GM21526 (cell line): Measurements from ENCODE around the gene SLC9A3.

Experiments
- ATAC-seq: cut with Tn5 transposase; IDR thresholded peaks from one replicate; pipeline ENCODE4 v1.9.1; 2021; ENCODE audit warnings: moderate library complexity; ENCODE audit not compliant: unreplicated experiment, low FRiP score

Gene SLC9A3

DNA sequence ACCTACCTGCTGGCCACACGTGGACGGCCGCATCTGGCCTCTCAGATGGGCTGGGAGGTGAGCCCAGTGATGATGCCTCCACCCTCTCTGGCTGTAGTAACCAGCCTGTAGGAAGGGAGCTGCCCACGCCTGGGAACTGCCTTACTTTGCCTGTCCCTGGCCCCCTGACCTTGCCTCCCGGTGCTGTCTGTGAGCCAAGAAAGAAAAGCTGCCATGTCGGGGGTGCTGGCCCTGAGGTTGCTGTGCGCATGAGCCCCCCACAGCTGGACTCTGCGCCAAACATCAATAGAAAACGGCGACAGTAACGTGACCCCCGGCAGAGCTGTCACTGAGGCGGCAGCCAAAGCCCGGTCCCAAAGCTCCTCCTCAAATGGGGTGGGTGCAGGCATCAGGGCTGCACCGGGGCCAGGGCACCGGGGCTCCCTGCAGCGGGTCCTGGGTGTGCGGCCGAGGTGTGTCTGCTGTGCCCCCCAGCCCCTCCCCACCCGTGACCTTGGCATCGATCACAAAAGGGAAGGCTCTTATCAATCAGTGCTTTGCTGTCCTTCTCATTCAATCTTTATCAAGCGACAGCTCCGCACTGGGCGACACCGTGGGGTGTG is 15.3 kb upstream of the SLC9A3 start:
- no peak for ATAC-seq

DNA sequence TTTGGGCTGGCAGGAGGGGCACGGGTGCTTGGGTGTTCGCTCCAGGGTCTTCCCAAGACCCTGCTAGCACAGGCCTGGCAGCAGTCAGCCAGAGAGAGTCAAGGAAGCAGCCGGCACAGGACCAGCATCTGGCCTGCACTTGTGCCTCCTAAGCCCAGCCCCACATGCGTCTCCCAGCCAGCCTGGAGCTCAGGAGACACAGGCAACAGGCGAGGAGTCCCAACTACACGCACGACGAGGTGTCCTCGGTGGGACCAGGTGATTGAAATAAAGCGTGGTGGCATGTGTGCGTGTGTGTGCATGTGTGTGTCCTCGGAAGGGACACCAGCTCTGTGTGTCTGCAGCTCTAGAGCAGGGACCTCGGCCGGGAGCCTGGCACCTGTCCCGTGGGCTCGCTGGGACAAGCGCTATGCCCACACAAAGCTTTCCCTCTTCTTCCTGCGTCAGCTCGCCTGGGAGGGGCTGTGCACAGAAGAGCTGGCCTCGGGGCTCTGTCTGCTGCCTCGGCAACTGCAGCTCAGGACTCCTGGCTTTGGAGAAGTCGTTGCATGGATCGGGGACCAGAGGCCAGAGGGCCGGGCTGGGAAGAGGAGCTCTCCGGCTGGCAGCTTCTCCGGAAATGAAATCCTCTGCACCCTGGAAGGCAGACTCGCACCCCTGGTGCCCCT is 14.7 kb upstream of the SLC9A3 start:
- no peak for ATAC-seq

DNA sequence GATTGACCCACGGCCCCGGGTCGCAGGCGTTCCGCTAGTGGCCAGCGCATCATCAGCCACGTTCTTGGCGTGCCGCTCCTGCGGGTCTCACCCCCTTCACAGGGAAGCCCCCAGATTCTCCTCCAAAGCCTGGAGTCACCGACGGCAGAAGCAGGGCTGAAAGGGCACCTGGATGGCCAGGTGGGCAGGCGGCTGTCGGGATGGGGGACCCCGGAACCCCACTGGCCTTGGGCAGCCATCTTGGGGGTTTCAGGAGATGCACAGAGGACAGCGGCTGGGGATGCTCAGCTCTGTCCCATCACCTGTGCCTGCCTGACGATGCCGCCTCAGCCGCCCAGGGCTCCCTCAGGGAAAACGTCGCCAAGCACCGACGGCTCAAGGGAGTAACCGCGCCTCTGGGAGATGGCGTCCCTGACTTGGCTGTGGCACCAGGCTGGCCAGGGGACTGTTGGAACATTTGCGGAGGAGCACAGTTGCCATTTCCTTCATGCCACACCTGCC is 14.1 kb upstream of the SLC9A3 start:
- ATAC-seq = no peak

DNA sequence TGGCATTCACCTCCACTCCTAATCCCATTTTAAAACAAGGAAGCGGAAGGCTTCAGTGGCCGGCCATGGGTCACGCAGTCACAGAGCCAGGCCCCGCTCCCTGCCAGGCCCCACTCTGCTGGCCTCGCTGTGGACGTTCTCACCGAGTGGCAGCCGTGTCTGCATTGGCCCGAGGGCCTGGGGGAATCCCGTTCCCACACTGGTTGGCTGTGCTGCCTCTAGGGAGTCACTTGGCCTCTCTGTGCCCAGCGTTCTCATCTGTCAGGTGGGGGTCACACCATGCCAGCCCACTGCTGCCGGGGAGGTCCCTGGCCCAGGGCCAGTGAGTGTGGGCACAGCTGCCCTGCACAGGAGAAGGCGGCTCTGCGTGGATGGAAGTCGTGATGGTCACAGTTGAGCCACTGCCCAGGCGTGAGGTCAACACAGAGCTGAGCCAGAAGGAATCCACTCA is 13.4 kb upstream of the SLC9A3 start:
- ATAC-seq = no peak

DNA sequence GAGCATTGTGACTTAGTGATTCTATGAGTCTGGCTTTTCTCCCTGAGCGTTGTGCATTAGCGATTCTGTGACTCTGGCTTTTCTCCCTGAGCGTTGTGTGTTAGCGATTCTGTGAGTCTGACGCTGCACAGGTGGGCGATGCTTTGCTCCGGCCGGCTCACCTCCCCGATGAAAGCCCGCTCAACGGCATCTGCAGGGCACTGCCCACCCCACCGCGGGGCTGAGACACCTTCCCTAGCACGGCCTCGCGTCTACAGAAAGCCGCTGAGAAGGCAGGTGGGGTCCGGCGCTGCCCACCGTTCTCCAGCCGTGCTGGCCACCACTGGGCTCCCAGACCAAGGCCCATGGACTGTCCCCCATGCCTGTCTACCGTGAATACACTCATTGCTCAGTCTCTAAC is 12.8 kb upstream of the SLC9A3 start:
- no peak for ATAC-seq

DNA sequence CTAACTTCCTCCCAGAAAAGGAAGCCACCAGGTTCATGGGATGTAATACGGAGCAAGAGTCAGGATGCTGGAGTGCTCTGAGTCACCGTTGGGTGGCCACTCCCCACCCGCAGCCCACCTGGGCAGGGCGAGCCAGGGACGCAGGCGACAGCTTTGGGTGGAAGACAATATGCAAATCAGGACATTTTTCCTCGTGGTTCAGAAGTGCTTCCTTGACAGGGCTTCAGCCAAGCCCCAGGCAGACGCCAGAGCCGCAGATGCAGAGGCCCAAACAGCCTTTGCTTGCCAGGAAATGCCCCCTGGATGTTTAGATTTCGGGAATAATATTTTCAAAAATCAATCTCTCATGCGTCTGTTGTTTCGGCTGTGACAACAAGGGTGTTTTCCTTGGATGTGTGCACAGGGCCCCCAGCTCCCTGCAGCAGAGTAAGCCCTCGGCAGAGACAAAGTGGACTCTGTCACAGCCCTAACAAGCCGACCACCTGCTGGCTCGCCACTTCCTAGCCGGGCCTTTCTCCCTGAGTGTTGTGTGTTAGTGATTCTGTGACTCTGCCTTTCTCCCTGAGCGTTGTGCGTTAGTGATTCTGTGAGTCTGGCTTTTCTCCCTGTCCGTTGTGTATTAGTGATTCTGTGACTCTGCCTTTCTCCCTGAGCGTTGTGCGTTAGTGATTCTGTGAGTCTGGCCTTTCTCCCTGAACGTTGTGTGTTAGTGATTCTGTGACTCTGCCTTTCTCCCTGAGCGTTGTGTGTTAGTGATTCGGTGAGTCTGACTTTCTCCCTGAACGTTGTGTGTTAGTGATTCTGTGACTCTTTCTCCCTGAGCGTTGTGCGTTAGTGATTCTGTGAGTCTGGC is 11.8 kb upstream of the SLC9A3 start:
- ATAC-seq = no peak

DNA sequence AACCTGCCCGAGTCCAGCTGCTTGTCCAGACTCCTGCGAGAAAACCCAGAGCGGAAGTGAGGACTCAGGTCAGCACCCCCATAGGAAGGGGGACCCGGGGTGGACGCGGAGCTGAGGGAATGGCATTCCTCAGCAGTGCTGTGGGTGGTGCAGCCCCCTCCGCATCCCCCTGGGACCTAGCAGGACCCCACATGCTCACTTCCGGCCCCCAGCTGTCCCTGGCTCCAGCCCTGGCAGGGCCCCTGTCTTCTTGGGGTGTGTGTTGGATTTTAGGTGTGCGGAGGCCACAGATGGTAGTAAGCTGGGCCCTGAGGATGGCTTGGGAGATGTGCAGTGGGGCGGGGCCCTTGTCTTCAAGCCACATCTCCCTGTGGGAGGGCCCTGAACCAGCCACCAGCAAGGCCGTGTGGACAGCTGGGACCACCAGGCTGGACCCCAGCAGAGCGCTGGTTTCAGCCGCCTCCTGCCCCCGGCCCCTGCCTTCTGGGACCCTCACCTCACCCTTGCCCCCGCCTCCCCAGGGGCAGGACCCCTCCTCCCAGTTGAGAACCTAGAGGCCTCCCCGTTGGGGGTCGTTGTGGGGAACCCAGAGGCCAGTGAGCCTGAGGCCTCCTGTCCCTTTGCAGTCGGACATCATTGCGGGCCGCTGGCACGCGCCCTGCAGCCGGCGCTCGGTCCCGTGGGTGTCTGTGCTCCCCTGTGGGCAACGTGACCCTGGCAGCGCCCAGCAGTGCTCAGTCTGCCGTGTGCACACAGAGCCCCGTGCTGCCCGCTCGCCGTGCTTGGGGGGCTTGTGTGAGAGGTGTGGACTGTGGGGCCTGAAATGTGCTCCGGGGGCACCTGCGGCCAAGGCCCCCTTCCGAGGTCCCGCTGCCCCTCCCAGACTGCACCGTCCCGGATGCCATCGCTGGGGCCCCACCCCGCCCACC is 10.8 kb upstream of the SLC9A3 start:
- ATAC-seq = no peak

DNA sequence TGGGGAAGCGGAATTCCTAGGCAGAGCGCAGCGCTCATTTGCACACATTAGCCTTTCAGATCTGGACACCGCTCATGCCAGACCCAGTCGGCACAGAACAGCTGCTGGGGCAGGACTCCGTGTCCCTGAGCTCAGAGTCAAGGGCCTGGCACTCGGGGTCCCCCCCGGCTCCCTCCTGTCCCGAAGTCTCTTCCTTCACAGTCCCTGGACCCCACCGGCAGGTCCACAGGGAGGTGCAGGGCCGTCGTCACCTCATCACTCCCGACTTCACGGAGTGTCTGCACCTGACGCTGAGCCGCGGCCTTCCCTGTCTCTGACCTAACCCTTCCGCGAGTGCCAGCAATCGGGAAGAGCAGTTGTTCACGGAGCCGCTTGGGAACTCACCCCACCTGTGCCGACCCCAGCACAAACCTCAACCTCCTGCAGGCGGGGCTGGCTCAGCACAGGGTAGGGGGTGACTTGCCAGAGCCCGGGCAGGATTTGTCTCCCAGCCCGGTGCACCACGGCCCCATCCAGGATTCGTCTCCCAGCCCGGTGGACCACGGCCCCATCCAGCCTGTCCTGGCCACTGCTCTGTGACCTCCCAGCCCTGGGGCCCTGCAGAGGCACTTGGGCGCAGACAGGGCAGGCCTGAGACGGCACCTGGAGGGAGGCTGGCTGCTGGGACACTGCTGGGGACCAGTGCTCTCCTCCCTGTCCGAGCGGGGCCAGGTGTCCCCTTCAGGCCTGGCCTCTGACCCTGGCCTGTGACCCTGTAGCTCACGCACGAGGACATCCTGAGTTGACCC is 9.9 kb upstream of the SLC9A3 start:
- no peak for ATAC-seq

DNA sequence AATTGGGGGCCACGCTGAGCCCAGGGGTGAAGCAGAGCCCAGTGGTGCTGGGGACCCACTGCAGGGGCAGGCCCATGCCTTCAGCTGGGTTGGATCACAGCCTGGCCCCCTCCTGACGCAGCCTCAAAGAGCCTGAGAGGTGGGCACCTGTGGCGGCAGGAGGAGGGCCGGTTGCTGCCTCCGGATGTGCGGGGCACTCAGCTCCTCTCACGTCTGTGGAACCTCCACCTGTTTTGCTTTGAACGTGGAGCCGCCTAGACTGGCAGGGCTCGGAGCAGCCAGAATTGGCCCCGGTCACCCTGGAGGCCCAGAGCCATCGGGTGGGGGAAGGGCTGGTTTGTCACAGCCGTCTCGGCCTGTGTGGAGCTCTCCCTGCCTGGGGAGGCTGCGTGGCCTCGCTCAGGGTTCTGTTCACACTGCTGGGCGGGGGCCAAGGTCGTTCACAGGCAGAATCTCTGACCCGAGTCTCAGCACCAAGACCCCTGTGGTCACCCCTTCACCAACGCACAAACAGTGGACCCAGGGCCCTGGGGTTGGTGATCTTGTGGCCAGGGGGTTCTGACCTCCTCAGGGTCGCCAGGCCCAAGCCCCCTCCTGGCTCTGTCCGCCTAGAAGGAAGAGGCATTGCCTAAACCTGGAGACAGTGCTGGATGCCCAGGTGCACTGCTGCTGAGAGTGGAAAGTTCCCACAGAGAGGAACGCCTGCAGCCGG is 9.2 kb upstream of the SLC9A3 start:
- no peak for ATAC-seq

DNA sequence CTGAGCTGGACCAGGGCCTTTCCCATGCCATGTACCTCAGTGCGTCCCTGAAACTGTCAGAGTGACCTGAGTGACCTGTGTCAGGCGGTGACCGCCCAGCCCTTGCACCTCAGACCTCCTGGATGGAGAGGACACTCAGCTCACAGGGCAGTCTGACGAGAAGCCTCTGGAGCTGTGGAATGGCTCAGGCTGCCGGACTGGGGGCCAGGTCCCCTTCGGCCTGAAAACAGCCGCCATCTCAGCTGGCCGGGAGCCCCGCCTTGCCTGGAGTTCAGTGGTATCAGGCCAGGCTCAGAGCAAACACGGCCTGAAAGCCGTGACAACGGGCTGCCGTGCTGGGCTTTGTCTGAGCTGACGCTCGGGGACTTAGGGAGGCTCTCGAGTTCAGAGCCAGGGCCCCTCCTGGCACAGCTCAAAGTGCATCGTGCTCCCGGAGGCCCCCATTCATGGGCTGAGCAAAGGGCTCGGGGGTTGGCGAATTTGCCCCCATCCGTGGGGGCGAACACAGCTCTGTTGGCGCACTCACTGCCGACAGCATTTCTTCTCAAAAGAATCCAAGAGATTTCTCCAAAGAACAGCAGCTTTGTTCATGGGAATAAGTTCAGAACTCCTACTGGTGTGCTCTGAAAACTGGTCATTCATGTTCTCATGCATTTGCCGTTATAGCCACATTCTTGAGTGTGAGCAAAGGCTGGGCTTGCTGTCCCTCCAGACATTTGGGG is 8.4 kb upstream of the SLC9A3 start:
- ATAC-seq = no peak

DNA sequence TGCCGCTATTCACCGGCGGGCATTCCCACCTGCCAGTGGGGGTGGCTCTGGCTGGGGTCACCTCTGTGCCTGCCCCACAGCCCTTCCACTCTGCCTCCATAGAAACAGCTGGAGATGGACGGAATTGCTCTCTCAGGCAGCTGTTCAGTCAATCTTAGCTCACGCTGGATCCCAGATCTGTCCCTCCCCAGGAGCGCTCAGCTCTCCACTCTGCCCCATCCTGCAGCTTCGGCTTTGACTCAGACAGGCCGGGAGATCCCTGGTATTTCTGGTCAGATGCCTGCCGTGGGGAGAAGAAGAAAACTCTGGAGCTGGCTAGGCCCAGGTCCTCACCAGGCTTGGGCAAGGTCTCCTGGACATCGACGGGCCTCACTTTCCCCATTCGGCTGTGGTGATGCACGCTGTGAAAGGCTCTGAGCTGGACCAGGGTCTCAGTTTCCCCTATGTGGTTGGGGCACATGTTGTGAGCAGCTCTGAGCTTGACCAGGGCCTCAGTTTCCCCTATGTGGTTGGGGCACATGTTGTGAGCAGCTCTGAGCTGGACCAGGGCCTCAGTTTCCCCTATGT is 7.6 kb upstream of the SLC9A3 start:
- no peak for ATAC-seq

DNA sequence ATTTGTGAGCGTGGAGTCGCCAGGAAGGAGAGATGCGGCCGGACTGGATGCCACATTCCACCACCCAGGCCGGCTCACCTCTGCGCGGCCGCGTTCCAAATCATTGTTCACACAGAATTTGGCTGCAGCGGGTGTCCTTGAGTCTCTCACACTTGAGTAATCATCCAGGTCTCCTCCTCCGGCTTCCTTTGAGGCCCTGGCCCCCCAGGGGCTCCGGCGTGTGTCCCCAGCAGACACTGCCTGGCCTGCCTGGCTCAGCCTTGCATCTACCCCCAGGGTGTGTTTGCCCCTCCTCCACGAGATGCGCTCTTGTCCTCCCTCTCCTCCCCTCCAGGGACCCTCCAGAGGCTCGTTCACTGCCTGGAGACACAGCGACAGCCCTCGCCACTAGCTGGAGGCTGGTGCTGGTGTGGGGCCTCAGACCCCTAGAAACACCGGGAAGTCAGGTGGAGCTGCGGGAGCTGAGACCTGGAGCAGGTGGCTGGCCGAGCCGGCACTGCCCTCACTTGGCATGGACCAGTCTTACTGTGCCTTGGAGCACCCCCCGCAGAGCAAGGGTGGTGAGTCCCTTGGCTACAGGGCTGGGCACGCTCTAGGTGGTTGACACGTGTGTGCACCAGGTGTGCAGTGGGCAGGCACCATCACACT is 7.0 kb upstream of the SLC9A3 start:
- no peak for ATAC-seq

DNA sequence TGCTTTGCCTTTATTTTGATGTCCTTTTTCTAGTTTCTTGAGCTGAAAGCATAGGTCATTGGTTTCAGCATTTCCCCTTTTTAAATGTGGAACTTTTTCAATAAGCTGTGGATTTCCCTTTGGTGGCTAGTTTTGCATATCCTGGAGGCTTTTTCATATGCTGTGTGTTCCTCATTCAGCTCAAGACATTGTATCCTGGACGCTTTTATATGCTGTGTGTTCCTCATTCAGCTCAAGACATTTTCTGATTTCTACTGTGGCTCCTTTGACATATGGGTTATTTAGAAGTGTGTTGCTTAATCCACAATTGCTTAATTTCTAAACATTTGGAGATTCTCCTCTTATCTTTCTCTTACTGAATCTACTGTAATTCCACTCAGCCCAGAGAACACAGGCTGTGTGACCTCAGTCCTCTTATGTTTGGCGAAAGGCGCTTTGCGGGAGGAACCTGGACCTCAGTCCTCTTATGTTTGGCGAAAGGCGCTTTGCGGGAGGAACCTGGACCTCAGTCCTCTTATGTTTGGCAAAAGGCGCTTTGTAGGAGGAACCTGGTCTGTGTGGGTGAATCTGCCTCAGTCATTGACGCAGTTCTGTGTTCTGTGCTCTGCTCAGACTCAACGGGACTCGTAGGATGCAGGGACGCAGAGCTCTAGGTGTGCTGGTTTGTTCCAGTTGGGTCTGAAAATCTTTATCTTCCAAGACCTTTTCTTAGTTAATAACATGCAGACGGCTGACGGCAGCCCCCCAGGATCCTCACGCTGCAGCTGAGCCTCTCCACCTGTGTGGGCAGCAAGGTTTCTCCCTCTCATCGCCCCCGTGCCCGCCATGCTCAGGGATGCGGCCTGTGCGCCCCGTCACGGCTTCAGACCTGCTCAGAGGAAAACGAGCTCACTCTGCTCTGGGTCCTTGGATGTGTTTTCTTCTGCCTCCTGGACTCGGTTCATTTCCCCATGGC is 6.0 kb upstream of the SLC9A3 start:
- no peak for ATAC-seq

DNA sequence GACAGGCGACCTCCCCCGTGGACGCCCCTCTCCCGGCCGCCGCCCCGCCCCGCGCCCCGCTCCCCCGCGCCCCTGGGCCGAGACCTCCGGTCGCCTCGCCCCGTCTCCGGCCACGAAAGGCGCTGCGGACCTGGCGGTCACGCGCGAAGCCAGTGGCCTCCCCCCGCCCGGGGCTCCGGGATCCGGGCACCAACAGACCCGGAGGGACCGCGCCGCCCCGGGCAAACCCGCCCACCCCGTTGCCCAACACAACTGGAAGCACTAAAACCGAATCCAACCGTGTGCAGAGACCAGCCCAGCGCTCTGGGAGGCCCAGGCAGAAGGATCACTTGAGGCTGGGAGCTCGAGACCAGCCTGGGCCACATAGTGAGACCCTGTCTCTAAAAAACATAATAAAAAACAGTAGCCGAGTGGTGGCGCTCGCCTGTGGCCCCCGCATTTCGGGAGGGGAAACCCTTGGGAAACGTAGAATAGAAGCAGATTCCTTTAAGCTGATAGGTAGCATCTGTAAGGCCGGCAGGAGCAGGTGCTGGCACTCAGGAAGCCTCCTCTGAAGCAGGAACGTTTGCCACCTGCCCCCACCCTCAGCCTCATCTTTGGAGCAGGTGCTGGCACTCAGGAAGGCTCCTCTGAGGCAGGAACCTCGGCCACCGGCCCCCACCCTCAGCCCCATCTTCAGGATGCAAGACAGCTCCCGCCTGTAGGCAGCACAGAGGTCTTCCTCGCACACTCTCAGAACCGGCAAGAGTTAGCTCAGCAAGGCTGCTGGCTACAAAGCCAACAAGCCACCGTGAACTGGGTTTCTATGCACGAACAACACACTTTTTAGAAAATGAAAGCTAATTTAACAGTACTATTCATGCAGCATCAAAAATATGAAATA is 4.6 kb upstream of the SLC9A3 start:
- ATAC-seq = no peak
